ENCODE measurements around the gene SMIM29.

DNA sequence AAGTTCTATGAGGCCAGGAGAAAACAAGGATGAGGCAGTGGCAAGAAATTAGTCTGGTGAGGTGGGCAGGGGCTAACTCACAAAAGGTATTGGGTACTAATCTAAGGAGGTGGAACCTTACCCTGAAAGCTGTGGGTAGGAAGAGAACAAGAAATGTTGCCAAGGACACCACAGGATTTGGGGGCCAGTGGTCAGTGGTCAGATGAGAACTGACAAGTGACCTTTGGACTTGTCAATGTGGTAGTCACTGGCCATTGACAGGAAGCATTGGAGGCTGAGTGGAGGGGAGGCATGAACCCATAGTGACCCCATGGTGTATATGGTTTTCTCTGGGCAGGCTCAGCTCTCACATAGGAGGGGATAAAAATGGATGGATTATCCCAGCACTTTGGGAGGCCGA, 25.3 kb upstream of the SMIM29 start:
- TF ChIP-seq CTCF (IDR thresholded peaks at IDR 0.05) = no peak
- TF ChIP-seq POLR2A (IDR thresholded peaks at IDR 0.05) = no peak
